KOPT-K1 (cell line): ENCODE data around the gene ARID1B.

Source experiments
- H3K27ac ChIP-seq: fragments of 200-600 bp; sonication (generic); 2 replicates; pipeline ENCODE4 v1.5.1; 2016; ENCODE audit warnings: antibody characterized with exemption, mild to moderate bottlenecking, low read depth, low read length; ENCODE audit not compliant: poor library complexity, severe bottlenecking
- H3K36me3 ChIP-seq: fragments of 200-600 bp; sonication (generic); 2 replicates; pipeline ENCODE4 v1.5.1; 2017; ENCODE audit warnings: antibody characterized with exemption, mild to moderate bottlenecking, low read length, moderate library complexity; ENCODE audit not compliant: insufficient read depth
- H3K9me3 ChIP-seq: fragments of 200-600 bp; sonication (generic); 2 replicates; pipeline ENCODE4 v1.5.1; 2017; ENCODE audit warnings: antibody characterized with exemption, low read length, mild to moderate bottlenecking; ENCODE audit not compliant: insufficient read depth, poor library complexity, severe bottlenecking

ARID1B gene

GRCh38 chr6:156994215-156995076 lies 217.3 kb downstream of the ARID1B start:
- Histone ChIP-seq H3K36me3 (no peaks in the 10 kb centered on the region), H3K27ac (no peak overlapping the region), H3K9me3 (no peaks in the 10 kb centered on the region)

DNA sequence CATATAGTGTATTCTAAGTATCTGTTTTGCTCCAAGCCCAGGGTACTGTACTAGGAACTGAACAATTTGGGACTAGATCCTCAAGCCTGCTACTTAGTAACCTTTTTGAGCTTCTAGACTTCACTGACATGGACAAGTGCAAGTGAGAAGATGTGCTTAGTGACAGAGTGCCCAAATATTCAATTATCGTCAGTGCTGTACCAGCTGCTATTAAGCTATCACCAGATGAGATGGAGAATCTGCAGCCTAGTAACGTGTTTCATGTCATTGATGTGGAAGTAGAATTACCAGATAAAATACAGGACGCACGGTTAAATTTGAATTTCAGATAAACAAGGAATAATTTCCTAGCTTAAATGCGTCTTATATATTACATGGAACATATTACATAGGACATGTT lies 218.3 kb downstream of the ARID1B start:
- Histone ChIP-seq H3K9me3 (no peaks in the 10 kb centered on the region), H3K27ac (no peak overlapping the region), H3K36me3 (no peaks in the 10 kb centered on the region)

- Histone ChIP-seq H3K27ac (no peak overlapping the region), H3K36me3 (no peaks in the 10 kb centered on the region), H3K9me3 (no peaks in the 10 kb centered on the region)
Observed at GRCh38 chr6:156996265-156996664, 219.1 kb downstream of the ARID1B start.

DNA sequence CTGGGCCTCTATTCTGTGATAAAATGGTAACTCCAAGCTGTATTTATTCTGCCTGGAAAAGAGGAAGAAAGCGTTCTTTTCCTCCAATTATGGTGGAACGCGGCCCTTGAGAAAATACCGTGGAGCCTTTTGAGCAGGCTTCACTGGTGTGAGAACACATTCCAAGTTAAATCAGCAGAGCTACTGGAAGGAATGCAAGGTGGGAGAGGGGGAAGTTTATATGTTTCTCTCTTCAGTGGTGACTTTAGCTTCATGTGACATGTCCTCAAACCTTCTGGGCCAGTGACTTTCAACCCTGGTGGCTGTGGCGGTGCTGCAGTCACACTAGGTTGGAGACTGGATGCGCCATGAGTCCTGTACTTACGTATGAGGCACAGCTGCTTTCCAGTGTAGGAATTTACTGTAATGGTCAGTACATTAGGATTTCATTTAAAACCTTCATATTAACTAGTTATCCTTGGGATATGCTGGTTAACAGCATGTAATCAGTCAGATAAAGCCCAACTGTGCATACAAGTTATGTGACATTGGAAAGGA lies 221.7 kb downstream of the ARID1B start:
- no peaks in the 10 kb centered on the region for H3K36me3 ChIP-seq
- no peak overlapping the region for H3K27ac ChIP-seq
- H3K9me3 ChIP-seq = no peaks in the 10 kb centered on the region

DNA sequence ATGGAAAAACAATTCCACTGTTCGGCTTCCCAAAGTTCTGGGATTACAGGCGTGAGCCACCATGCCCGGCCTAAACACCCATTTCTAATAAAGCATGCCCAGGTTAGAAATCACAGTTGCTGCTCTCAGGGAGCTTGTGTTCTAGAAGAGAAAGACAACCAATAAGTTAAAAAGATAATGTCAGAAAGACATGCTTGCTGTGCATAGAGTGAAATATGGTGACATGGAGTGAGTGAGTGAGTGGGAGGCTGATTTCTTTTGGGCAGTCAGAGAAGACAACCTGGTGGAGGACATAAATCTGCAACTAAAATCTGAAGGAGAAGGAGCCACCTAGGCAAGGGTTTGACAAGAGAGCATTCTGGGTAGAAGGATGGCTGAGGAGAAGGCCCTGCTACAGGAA lies 222.6 kb downstream of the ARID1B start:
- Histone ChIP-seq H3K36me3 (no peaks in the 10 kb centered on the region), H3K27ac (no peak overlapping the region), H3K9me3 (no peaks in the 10 kb centered on the region)

DNA sequence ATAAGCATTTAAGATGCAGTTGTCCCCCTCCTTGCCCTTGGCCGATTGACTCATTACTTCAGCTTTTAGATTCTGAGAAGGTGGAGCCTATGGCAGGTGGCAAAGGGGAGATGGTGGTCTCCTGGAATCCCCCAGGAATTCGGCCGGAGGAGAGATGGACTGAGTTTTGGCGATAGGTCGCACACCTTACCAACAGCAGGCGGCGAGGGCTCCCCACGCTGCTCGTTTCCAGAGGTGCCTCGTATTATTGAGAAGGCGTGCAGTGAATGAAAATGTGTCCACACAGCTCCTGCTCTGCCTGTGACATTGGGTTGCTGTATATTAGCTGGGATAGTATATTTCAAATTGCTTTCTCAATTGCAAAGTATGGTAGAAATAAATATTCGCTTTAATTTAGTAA lies 224.5 kb downstream of the ARID1B start:
- no peaks in the 10 kb centered on the region for H3K36me3 ChIP-seq
- no peak overlapping the region for H3K27ac ChIP-seq
- no peaks in the 10 kb centered on the region for H3K9me3 ChIP-seq

DNA sequence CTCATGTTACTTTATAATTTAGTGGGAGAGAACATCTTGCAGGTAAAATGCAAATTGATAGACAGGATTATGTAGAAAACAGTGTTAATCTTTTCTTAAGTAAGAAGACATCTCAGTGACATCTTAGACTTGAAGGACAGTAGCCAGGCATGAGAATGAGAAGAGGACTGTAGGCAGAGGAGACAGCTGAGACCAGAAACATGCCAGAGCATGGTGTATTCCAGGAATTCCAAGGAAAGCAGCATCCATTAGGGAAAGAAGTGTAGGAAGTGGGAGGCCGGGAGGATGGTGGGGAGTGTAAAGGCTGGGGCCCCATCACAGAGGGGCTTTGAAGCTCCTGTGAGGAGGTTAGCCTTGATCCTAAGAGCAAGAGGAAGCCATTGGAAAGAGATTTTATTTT lies 225.6 kb downstream of the ARID1B start:
- H3K9me3 ChIP-seq = no peaks in the 10 kb centered on the region
- H3K36me3 ChIP-seq = no peaks in the 10 kb centered on the region
- H3K27ac ChIP-seq = no peak overlapping the region

DNA sequence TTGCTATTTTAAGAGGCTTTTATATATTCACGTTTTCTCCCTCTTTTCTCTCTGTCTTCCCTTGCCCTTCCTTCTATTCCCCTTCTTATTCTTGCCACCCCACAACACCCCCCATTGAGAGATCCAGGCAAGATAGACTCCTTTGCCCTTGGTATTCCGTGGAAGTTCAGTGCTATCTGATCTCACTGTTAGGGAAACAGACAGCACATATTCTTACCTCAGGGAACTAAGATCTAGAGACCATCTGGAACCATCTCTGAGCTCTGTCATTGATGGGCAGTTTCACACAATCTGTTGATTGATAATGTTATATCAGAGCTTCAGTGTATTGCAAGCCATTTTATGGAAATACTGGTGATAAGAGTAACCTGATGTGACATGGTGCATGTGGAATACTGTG lies 228.8 kb downstream of the ARID1B start:
- Histone ChIP-seq H3K36me3 (no peaks in the 10 kb centered on the region), H3K27ac (no peak overlapping the region)

GRCh38 chr6:157008568-157008967 lies 231.4 kb downstream of the ARID1B start:
- H3K9me3 ChIP-seq = no peaks in the 10 kb centered on the region
- H3K27ac ChIP-seq = no peak overlapping the region
- no peaks in the 10 kb centered on the region for H3K36me3 ChIP-seq

More for the DNA sequence above, 228.8 kb downstream of the ARID1B start:
- no peaks in the 10 kb centered on the region for H3K9me3 ChIP-seq

DNA sequence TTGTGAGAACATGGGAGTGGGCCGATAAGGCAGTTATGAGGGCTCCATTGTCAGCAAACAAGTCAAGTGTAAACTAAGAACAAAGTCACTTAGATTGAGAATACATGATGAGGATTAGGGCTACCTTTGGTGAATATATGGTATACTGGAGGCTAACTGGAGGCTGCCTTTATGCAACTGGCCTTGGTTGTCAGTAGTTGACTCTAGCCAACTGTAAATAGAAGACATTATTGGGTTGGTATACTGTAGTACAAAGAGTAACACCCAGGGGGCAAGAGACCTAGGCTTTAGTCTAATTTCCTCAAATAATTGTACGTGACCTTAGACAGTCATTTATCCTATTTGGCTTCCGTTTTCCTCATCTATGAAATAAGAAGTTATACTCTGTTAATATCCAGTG lies 235.2 kb downstream of the ARID1B start:
- Histone ChIP-seq H3K27ac (no peak overlapping the region), H3K36me3 (no peaks in the 10 kb centered on the region), H3K9me3 (no peaks in the 10 kb centered on the region)

- no peak overlapping the region for H3K27ac ChIP-seq
- no peaks in the 10 kb centered on the region for H3K9me3 ChIP-seq
- no peaks in the 10 kb centered on the region for H3K36me3 ChIP-seq
Observed at GRCh38 chr6:157013649-157014304, 236.6 kb downstream of the ARID1B start.

GRCh38 chr6:157014871-157015270 lies 237.7 kb downstream of the ARID1B start:
- Histone ChIP-seq H3K36me3 (no peaks in the 10 kb centered on the region), H3K9me3 (no peaks in the 10 kb centered on the region), H3K27ac (no peak overlapping the region)

GRCh38 chr6:157017022-157017421 lies 239.8 kb downstream of the ARID1B start:
- H3K36me3 ChIP-seq = no peaks in the 10 kb centered on the region
- no peak overlapping the region for H3K27ac ChIP-seq

DNA sequence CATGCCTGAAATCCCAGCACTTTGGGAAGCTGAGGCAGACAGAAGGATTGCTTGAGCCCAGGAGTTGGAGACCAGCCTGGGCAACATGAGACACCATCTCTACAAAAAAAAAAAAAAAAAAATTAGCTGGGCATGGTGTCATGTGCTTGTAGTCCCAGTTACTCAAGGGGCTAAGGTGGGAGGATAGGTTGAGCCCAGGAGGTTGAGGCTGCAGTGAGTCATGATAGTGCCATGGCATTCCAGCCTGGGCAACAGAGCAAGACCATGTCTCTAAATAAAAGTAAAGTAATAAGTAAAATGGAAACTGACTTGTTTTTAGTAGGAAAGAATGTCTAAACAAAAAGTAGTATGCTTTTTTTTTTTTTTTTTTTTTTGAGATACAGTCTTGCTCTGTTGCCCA lies 240.7 kb downstream of the ARID1B start:
- Histone ChIP-seq H3K27ac (no peak overlapping the region), H3K36me3 (no peaks in the 10 kb centered on the region), H3K9me3 (no peaks in the 10 kb centered on the region)

More at GRCh38 chr6:157017022-157017421, 239.8 kb downstream of the ARID1B start:
- H3K9me3 ChIP-seq = no peaks in the 10 kb centered on the region

DNA sequence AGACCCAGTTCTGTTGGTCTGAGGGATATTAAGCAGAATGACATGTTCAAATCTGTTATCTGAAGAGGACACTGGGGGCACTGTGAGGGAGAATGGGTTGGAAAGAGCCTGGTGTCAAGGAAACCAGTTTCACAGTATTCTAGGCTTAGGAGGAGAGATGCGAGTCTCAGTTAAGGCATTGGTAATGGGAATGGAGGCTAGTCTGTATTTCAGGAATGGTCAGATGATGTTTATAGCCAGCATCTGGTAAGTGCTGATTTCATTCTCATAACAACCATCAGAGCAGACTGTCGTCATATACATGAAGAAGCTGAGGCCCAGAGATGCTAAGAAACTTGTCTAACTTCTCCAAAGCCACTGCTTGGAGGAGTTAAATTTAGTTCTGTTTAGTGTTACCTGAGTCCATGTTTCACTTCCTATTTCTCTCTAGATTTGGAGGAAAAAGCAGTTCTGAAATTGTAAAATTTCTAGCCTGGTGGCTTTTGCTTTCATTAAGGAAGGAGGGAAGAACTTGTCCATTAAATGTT lies 242.0 kb downstream of the ARID1B start:
- H3K27ac ChIP-seq = no peak overlapping the region
- no peaks in the 10 kb centered on the region for H3K9me3 ChIP-seq
- H3K36me3 ChIP-seq = no peaks in the 10 kb centered on the region
